Heart left ventricle (tissue), 16 donors: Measurements from ENCODE around the gene CDCA4. TPM values are rescaled to one million over a fixed set of nuclear protein-coding genes. Genes with fewer than 3 reads are reported as not detected.

Source experiments
- ATAC-seq, 4 donors: fragments of 200-7000 bp; cut with Tn5 transposase; one replicate each; pipeline ENCODE4 v1.9.1; 2020 to 2022; ENCODE audit warnings: moderate library complexity in 4 of 4, mild to moderate bottlenecking in 3 of 4, moderate number of reproducible peaks in 1 of 4
- DNase-seq, 5 donors: peaks; one replicate each; pipeline ENCODE4 v3.0.0-alpha.2; 2020
- H3K27ac ChIP-seq, 12 donors: fragments of 200-600 bp; sonication (generic) in 4 of 12; one replicate each; pipeline versions ENCODE4 v1.5.0 to v1.8.0; 2016 to 2022; ENCODE audit warnings: mild to moderate bottlenecking in 2 of 12
- H3K27me3 ChIP-seq, 9 donors: fragments of 200-600 bp; sonication (generic) in 2 of 9; one replicate each; pipeline versions ENCODE4 v1.5.1 to v1.8.0; 2016 to 2022; ENCODE audit warnings: mild to moderate bottlenecking in 3 of 9
- H3K36me3 ChIP-seq, 9 donors: fragments of 200-600 bp; sonication (generic) in 2 of 9; one replicate each; pipeline versions ENCODE4 v1.5.0 to v1.8.0; 2018 to 2022; ENCODE audit warnings: mild to moderate bottlenecking in 2 of 9
- H3K4me1 ChIP-seq, 12 donors: fragments of 200-600 bp; sonication (generic) in 4 of 12; one replicate each; pipeline versions ENCODE4 v1.5.0 to v1.8.0; 2016 to 2022; ENCODE audit warnings: mild to moderate bottlenecking in 3 of 12
- H3K4me3 ChIP-seq, 12 donors: fragments of 200-600 bp; sonication (generic) in 4 of 12; one replicate each; pipeline versions ENCODE4 v1.5.0 to v1.8.0; 2017 to 2022; ENCODE audit warnings: mild to moderate bottlenecking in 9 of 12, moderate library complexity in 4 of 12
- H3K9me3 ChIP-seq, 12 donors: fragments of 200-600 bp; sonication (generic) in 4 of 12; one replicate each; pipeline versions ENCODE4 v1.5.0 to v1.8.0; 2016 to 2022; ENCODE audit warnings: mild to moderate bottlenecking in 1 of 12
- CTCF ChIP-seq, 12 donors: fragments of 200-600 bp; sonication (generic) in 4 of 12; IDR thresholded peaks; one replicate each; pipeline versions ENCODE4 v1.5.0 to v1.8.0; 2018 to 2022; ENCODE audit warnings: antibody characterized with exemption in 12 of 12, mild to moderate bottlenecking in 5 of 12
- POLR2A ChIP-seq, 2 donors: fragments of 450-650 bp; IDR thresholded peaks; one replicate each; pipeline ENCODE4 v1.6.1; 2017; ENCODE audit warnings: antibody characterized with exemption in 2 of 2, mild to moderate bottlenecking in 2 of 2, moderate library complexity in 2 of 2
- WGBS, 4 donors: extraction: QIAGEN DNeasy Blood & Tissue Kit in 2 of 4; methylation state at CpG; one replicate each; pipeline versions ENCODE4 v1.1.5 to v1.1.7; 2013 to 2018; 5-methylcytosine and 5-hydroxymethylcytosine counted together
- intact Hi-C, 10 donors: fragments of 100-400 bp; cut with DNase I; formaldehyde crosslinking; loops; one replicate each; pipeline versions ENCODE4 v1.11.1 to v1.14.2; 2022
- polyA plus RNA-seq, 2 donors: library from polyadenylated mRNA; stranded (reverse); fragments of 200-250 nt; gene quantifications; one replicate each; pipeline ENCODE4 v1.2.3, GENCODE V29; 2013
- total RNA-seq, 9 donors: library from RNA; depleted of rRNA in 2 of 9; stranded (reverse); fragments of >200 nt in 2 of 9; fragmentation: NEBNext Ultra II Directional in 3 of 9; extraction: Animal tissue kit (Norgen Biotek cat#: 25700) in 3 of 9; gene quantifications; one replicate each; pipeline versions ENCODE4 v1.1.0 to v1.2.4, GENCODE V29; 2016 to 2023
- donor health status: ischemic (EF 13 %, LVEDD 7.1; RV severe dilation, severe dysfunction).
- donor health status: healthy with polysubstance abuse.
- donor health status: DM: no; HTN: yes; CAD: no.
- donor health status: DM: no; HTN: no; CAD: no.
- donor health status: ischemic (EF 25% LVEDD 6.9; RV normal size, moderate dysfunction).
- donor health status: ischemic (EF 25% LVEDD 5.7; RV mildly dilated, moderate dysfunction).
- donor health status: healthy.
- donor health status: DM: yes; HTN: yes; CAD: no.
- donor health status: ischemic (EF 35%, LVEDD 5.7; RV mildly dilated, moderate dysfunction).
- donor health status: nonischemic (EF 11% LVEDD 7.7; RV severe dilation, severe dysfunction).
- donor health status: DM: yes; HTN: yes; CAD: no.
- donor health status: PGD.
- donor health status: ischemic (EF 29% LVEDD 5.4; RV normal size, mild dysfunction).
- donor health status: nonischemic (EF 23%, LVEDD 6.1; RV moderate dilation, normal function).

CDCA4 gene
- total and polyA plus RNA-seq, 11 donors: 1.4 to 6.0 (median 2.4) TPM

GRCh38 chr14:105007593-105008264 is 13.2 kb downstream of the CDCA4 start:
- ATAC-seq (no peak), DNase-seq (no peak)
- no peak for TF ChIP-seq POLR2A (IDR thresholded peaks at IDR 0.05)
- no peak for TF ChIP-seq CTCF (IDR thresholded peaks at IDR 0.05)
- WGBS, 4 donors: 91 to 95% (median 93%) methylated on average over 13 to 19 of the region's 19 CpGs
- Histone ChIP-seq H3K27ac (no peak overlapping the region), H3K4me3 (no peak overlapping the region), H3K4me1 (peaks cover 0 to 5% (median 0%) of the 10 kb centered on the region in 12 donors), H3K9me3 (no peaks in the 10 kb centered on the region), H3K36me3 (peaks cover 0 to 47% (median 22%) of the 10 kb centered on the region in 9 donors), H3K27me3 (no peaks in the 10 kb centered on the region)
- intact Hi-C loops: no loop called here

GRCh38 chr14:105006831-105007592 is 13.9 kb downstream of the CDCA4 start:
- DNase-seq (no peak), ATAC-seq (no peak)
- Histone ChIP-seq H3K4me1 (no peaks in the 10 kb centered on the region), H3K27ac (no peak overlapping the region), H3K9me3 (no peaks in the 10 kb centered on the region), H3K4me3 (no peak overlapping the region), H3K36me3 (peaks cover 0 to 44% (median 22%) of the 10 kb centered on the region in 9 donors), H3K27me3 (no peaks in the 10 kb centered on the region)
- 79 to 89% (median 83%) methylated on average over 13 to 21 of the region's 21 CpGs for WGBS, 4 donors
- intact Hi-C loops: no loop called here
- TF ChIP-seq CTCF (IDR thresholded peaks at IDR 0.05): no peak
- no peak for TF ChIP-seq POLR2A (IDR thresholded peaks at IDR 0.05)

GRCh38 chr14:105005929-105006830 is 14.7 kb downstream of the CDCA4 start:
- WGBS, 4 donors: 86 to 92% (median 91%) methylated on average over 14 to 21 of the region's 21 CpGs
- peaks cover 0 to 36% (median 19%) of the 10 kb centered on the region in 9 donors for H3K36me3 ChIP-seq
- no peak for TF ChIP-seq CTCF (IDR thresholded peaks at IDR 0.05)
- TF ChIP-seq POLR2A (IDR thresholded peaks at IDR 0.05): no peak

More at GRCh38 chr14:105005929-105006830, 14.7 kb downstream of the CDCA4 start:
- DNase-seq (no peak), ATAC-seq (peak in 1 of 4 donors; percentile 25)
- Histone ChIP-seq H3K27ac (no peak overlapping the region), H3K27me3 (no peaks in the 10 kb centered on the region), H3K9me3 (no peaks in the 10 kb centered on the region), H3K4me3 (no peak overlapping the region), H3K4me1 (no peaks in the 10 kb centered on the region)
- intact Hi-C loops: no loop called here
